OCI-LY1 (cell line): ENCODE data around the gene TTLL10.

Source experiments
- H2AFZ ChIP-seq: fragments of 200-600 bp; sonication (generic), shearing (Covaris generic); 2 replicates; pipeline ENCODE4 v1.6.0; 2014; ENCODE audit warnings: antibody characterized with exemption, mild to moderate bottlenecking, low read length
- H3F3A ChIP-seq: fragments of 200-600 bp; sonication (generic), shearing (Covaris generic); 2 replicates; pipeline ENCODE4 v1.6.0; 2014; ENCODE audit warnings: mild to moderate bottlenecking, antibody characterized with exemption, low read length, moderate library complexity; ENCODE audit not compliant: insufficient read depth
- H3K27ac ChIP-seq: fragments of 200-600 bp; sonication (generic); 2 replicates; pipeline ENCODE4 v1.5.1; 2014; ENCODE audit warnings: low read length, mixed run types, mild to moderate bottlenecking, low read depth; ENCODE audit not compliant: poor library complexity, severe bottlenecking
- H3K27me3 ChIP-seq: fragments of 200-600 bp; sonication (generic); 2 replicates; pipeline ENCODE4 v1.6.0; 2014; ENCODE audit warnings: antibody characterized with exemption, mild to moderate bottlenecking, low read length, moderate library complexity; ENCODE audit not compliant: insufficient read depth
- H3K36me3 ChIP-seq: fragments of 200-600 bp; sonication (generic); 2 replicates; pipeline ENCODE4 v1.6.1; 2014; ENCODE audit warnings: mild to moderate bottlenecking, antibody characterized with exemption, low read length, moderate library complexity, mixed read lengths; ENCODE audit not compliant: insufficient read depth
- H3K4me1 ChIP-seq: fragments of 200-600 bp; sonication (generic); 2 replicates; pipeline ENCODE4 v1.5.1; 2014; ENCODE audit warnings: mild to moderate bottlenecking, low read length, moderate library complexity; ENCODE audit not compliant: insufficient read depth, severe bottlenecking
- H3K4me2 ChIP-seq: fragments of 200-600 bp; sonication (generic), shearing (Covaris generic); 2 replicates; pipeline ENCODE4 v1.6.1; 2014; ENCODE audit warnings: low read length
- H3K4me3 ChIP-seq: fragments of 200-600 bp; sonication (generic); 2 replicates; pipeline ENCODE4 v1.5.1; 2014; ENCODE audit warnings: low read length, low read depth, mild to moderate bottlenecking, mixed read lengths; ENCODE audit not compliant: poor library complexity, severe bottlenecking
- H3K79me2 ChIP-seq: fragments of 200-600 bp; shearing (Covaris generic); 2 replicates; pipeline ENCODE4 v1.6.1; 2016; ENCODE audit warnings: mixed run types, low read length, mixed read lengths; ENCODE audit not compliant: insufficient read depth
- H3K9ac ChIP-seq: fragments of 200-600 bp; sonication (generic), shearing (Covaris generic); 2 replicates; pipeline ENCODE4 v1.6.1; 2014; ENCODE audit warnings: mild to moderate bottlenecking, low read length, mixed read lengths
- H3K9me2 ChIP-seq: fragments of 200-600 bp; sonication (generic), shearing (Covaris generic); 2 replicates; pipeline ENCODE4 v1.6.1; 2014; ENCODE audit warnings: low read depth, mild to moderate bottlenecking, low read length, mixed read lengths
- H3K9me3 ChIP-seq: fragments of 200-600 bp; shearing (Covaris generic); 2 replicates; pipeline ENCODE4 v1.6.1; 2014; ENCODE audit warnings: low read length, mixed read lengths
- H4K20me1 ChIP-seq: fragments of 200-600 bp; sonication (generic), shearing (Covaris generic); 2 replicates; pipeline ENCODE4 v1.6.0; 2016; ENCODE audit warnings: mild to moderate bottlenecking, low read length; ENCODE audit not compliant: insufficient read depth
- CTCF ChIP-seq: fragments of 200-600 bp; sonication (generic), shearing (Covaris generic); IDR thresholded peaks from 2 replicates; pipeline ENCODE4 v1.5.1; 2017; ENCODE audit warnings: mild to moderate bottlenecking, antibody characterized with exemption, low read length, moderate library complexity, mixed read lengths
- EZH2 ChIP-seq: fragments of 200-600 bp; sonication (generic), shearing (Covaris generic); IDR thresholded peaks from 2 replicates; pipeline ENCODE4 v1.8.0; 2017; ENCODE audit warnings: borderline replicate concordance, mixed run types, mild to moderate bottlenecking, antibody characterized with exemption, low read length, moderate library complexity, mixed read lengths

Gene TTLL10

GRCh38 chr1:1173793-1174415 lies at the start of gene TTLL10:
TTLL10 (plus strand) TSS chr1:1173880; CDS start chr1:1179216, 5,336 bp downstream.
- Histone ChIP-seq H3K4me3 (no peak within 1 kb of the TSS), H3K9me2 (no peaks in the 10 kb centered on the region), H3K27ac (no peak within 1 kb of the TSS), H3K4me2 (no peak within 1 kb of the TSS), H3F3A (no peaks in the 10 kb centered on the region), H3K36me3 (no peaks in the 10 kb centered on the region), H3K9me3 (no peaks in the 10 kb centered on the region), H3K4me1 (no peaks in the 10 kb centered on the region), H2AFZ (no peak within 1 kb of the TSS), H3K9ac (no peak within 1 kb of the TSS), H4K20me1 (no peaks in the 10 kb centered on the region), H3K27me3 (no peaks in the 10 kb centered on the region; the same call in 1 of the 2 replicates), H3K79me2 (no peaks in the 10 kb centered on the region)
- no peak for TF ChIP-seq CTCF
- TF ChIP-seq EZH2, result no peak

- Histone ChIP-seq H3K9ac (no peak overlapping the region), H3K36me3 (no peaks in the 10 kb centered on the region), H3K4me1 (no peaks in the 10 kb centered on the region), H3K79me2 (no peaks in the 10 kb centered on the region), H3K27me3 (peaks cover 9% of the 10 kb centered on the region; the same call in 1 of the 2 replicates), H3K4me3 (no peak overlapping the region), H3K9me3 (no peaks in the 10 kb centered on the region), H3K27ac (no peak overlapping the region), H3K9me2 (no peaks in the 10 kb centered on the region), H3K4me2 (no peak overlapping the region), H2AFZ (no peak overlapping the region), H4K20me1 (no peaks in the 10 kb centered on the region), H3F3A (no peaks in the 10 kb centered on the region)
- no peak for TF ChIP-seq EZH2
- TF ChIP-seq CTCF, result no peak
Observed at GRCh38 chr1:1124508-1124785, 49.2 kb upstream of the TTLL10 start.

- Histone ChIP-seq H3K27me3 (peaks cover 9% of the 10 kb centered on the region; the same call in 1 of the 2 replicates), H3K9ac (no peak overlapping the region), H3K79me2 (no peaks in the 10 kb centered on the region), H3K9me2 (no peaks in the 10 kb centered on the region), H2AFZ (no peak overlapping the region), H3K4me2 (no peak overlapping the region), H3F3A (no peaks in the 10 kb centered on the region), H3K9me3 (no peaks in the 10 kb centered on the region), H3K4me1 (no peaks in the 10 kb centered on the region), H4K20me1 (no peaks in the 10 kb centered on the region), H3K27ac (no peak overlapping the region), H3K4me3 (no peak overlapping the region), H3K36me3 (no peaks in the 10 kb centered on the region)
- TF ChIP-seq EZH2 (no peak), CTCF (no peak)
Observed at GRCh38 chr1:1124786-1125642, 48.7 kb upstream of the TTLL10 start.
